PFSK-1 (cell line): ENCODE data around the gene UCP2.

Experiments
- POLR2AphosphoS5 ChIP-seq: IDR thresholded peaks from 2 replicates; pipeline ENCODE4 v1.6.1; 2012; ENCODE audit warnings: low read depth, mild to moderate bottlenecking, control low read depth, low read length, moderate library complexity
- SIN3A ChIP-seq: IDR thresholded peaks from 2 replicates; pipeline ENCODE4 v1.6.1; 2012; ENCODE audit warnings: mild to moderate bottlenecking, low read length, moderate library complexity, borderline replicate concordance; ENCODE audit not compliant: insufficient read depth
- TAF1 ChIP-seq: IDR thresholded peaks from 2 replicates; pipeline ENCODE4 v1.6.1; 2012; ENCODE audit warnings: low read length, control low read depth, borderline replicate concordance; ENCODE audit not compliant: insufficient read depth

GRCh38 chr11:74012074-74012809 is 29.6 kb upstream of the UCP2 start:
- TF ChIP-seq POLR2AphosphoS5 (no peak), TAF1 (no peak), SIN3A (no peak)
